Activated B cell treated with CpG ODN at 0.5 μM for 24 hours (primary cell): ENCODE measurements around the gene LGALS1. TPM values are rescaled to one million over a fixed set of nuclear protein-coding genes. Genes with fewer than 3 reads are reported as not detected.

Experiments
- ATAC-seq: fragments of 200-7000 bp; cut with Tn5 transposase; one replicate; pipeline ENCODE4 v1.10.0; 2021; ENCODE audit warnings: low read depth, mild to moderate bottlenecking, moderate library complexity
- CTCF ChIA-PET: fragments of 350-600 bp; sonication (Branson Sonifier 250); formaldehyde crosslinking; loops from one replicate; lab custom pipeline; 2021; ENCODE audit warnings: antibody characterized with exemption; lab: Charles Lee
- POLR2A ChIA-PET: fragments of 350-600 bp; sonication (Branson Sonifier 250); formaldehyde crosslinking; loops from one replicate; lab custom pipeline; 2021; ENCODE audit warnings: antibody characterized with exemption; lab: Charles Lee
- DNase-seq: peaks from one replicate; pipeline ENCODE4 v3.0.0; 2022
- H3K27ac Mint-ChIP-seq: one replicate; pipeline ENCODE4 v1.8.0; 2020; ENCODE audit warnings: mixed read lengths
- H3K27me3 Mint-ChIP-seq: one replicate; pipeline ENCODE4 v1.8.0; 2021; ENCODE audit warnings: mixed read lengths
- H3K36me3 Mint-ChIP-seq: one replicate; pipeline ENCODE4 v1.8.0; 2021; ENCODE audit warnings: low read depth, mixed read lengths
- H3K4me1 Mint-ChIP-seq: one replicate; pipeline ENCODE4 v1.8.0; 2021; ENCODE audit warnings: mixed read lengths
- H3K4me3 Mint-ChIP-seq: one replicate; pipeline ENCODE4 v1.8.0; 2020; ENCODE audit warnings: mild to moderate bottlenecking, mixed read lengths
- H3K9me3 Mint-ChIP-seq: one replicate; pipeline ENCODE4 v1.8.0; 2020; ENCODE audit warnings: mixed read lengths
- CTCF ChIP-seq: fragments of 200-600 bp; IDR thresholded peaks from one replicate; pipeline ENCODE4 v1.8.0; 2022; ENCODE audit warnings: antibody characterized with exemption, mild to moderate bottlenecking
- intact Hi-C: fragments of 100-400 bp; cut with micrococcal nuclease; formaldehyde crosslinking; loops from one replicate; pipeline ENCODE4 v1.15.1; 2024
- total RNA-seq: library from RNA; stranded (reverse); gene quantifications from 2 replicates; pipeline ENCODE4 v1.2.3, GENCODE V29; 2022

The LGALS1 gene
- 230 and 254 TPM in 2 replicates for total RNA-seq

GRCh38 chr22:37674951-37675929, at the start of gene LGALS1:
Gene LGALS1 (plus strand): TSS chr22:37675636. CDS start chr22:37675703, 67 bp downstream.
- Mint-ChIP-seq H3K4me1 (peaks cover 62% of the 10 kb centered on the region), H3K27ac (peak within 1 kb of the TSS; percentile 91), H3K27me3 (no peaks in the 10 kb centered on the region), H3K4me3 (peak within 1 kb of the TSS; percentile 84), H3K9me3 (no peaks in the 10 kb centered on the region), H3K36me3 (peaks cover 8% of the 10 kb centered on the region)
- intact Hi-C loops, result no loop called here
- DNase-seq (peak; percentile 60), ATAC-seq (peak; percentile 43)
- ChIA-PET CTCF (interaction anchor here (1.1 to 5.0 kb wide), 6 partner anchors 11 to 67 kb away, joined by 5 to 46 read pairs (median 9); partner anchors contain the start of genes GGA1, NOL12 and PDXP), POLR2A (interaction anchor here (0.6 to 9.7 kb wide), 13 partner anchors 8 to 1297 kb away, joined by 3 to 181 read pairs (median 8); partner anchors contain the start of genes GGA1, NOL12, PDXP and SH3BP1)
- TF ChIP-seq CTCF, result no peak

GRCh38 chr22:37625737-37626136, 49.7 kb upstream of the LGALS1 start:
- Mint-ChIP-seq H3K4me1 (peaks cover 64% of the 10 kb centered on the region), H3K9me3 (no peaks in the 10 kb centered on the region), H3K36me3 (peaks cover 44% of the 10 kb centered on the region), H3K27me3 (no peaks in the 10 kb centered on the region), H3K27ac (peak overlapping the region; percentile 86), H3K4me3 (peak overlapping the region; percentile 24)
- ChIA-PET POLR2A (interaction anchor here (0.6 to 7.5 kb wide), 11 partner anchors 8 to 257 kb away, joined by 3 to 78 read pairs (median 12); partner anchors contain the start of genes GGA1, LGALS1, NOL12 and PDXP), CTCF (interaction anchor here (0.7 to 6.9 kb wide), 11 partner anchors 8 to 238 kb away, joined by 3 to 90 read pairs (median 5); partner anchors contain the start of genes GGA1, PDXP and SH3BP1)
- intact Hi-C loops, result no loop called here
- ATAC-seq (no peak), DNase-seq (no peak)
- TF ChIP-seq CTCF, result no peak

GRCh38 chr22:37626144-37626543, 49.3 kb upstream of the LGALS1 start:
- Mint-ChIP-seq H3K36me3 (peaks cover 44% of the 10 kb centered on the region), H3K4me1 (peaks cover 65% of the 10 kb centered on the region), H3K27ac (peak overlapping the region; percentile 86), H3K27me3 (no peaks in the 10 kb centered on the region), H3K9me3 (no peaks in the 10 kb centered on the region), H3K4me3 (peak overlapping the region; percentile 24)
- POLR2A ChIA-PET, result interaction anchor here (0.6 to 7.5 kb wide), 11 partner anchors 8 to 257 kb away, joined by 3 to 78 read pairs (median 16); partner anchors contain the start of genes GGA1, LGALS1, NOL12 and PDXP
- TF ChIP-seq CTCF, result no peak
- CTCF ChIA-PET, result interaction anchor here (0.7 to 6.9 kb wide), 9 partner anchors 8 to 56 kb away, joined by 3 to 90 read pairs (median 6); partner anchors contain the start of genes GGA1, PDXP and SH3BP1
- DNase-seq (no peak), ATAC-seq (peak; percentile 43)
- intact Hi-C loops, result no loop called here

GRCh38 chr22:37626556-37627075, 48.8 kb upstream of the LGALS1 start:
- TF ChIP-seq CTCF, result no peak
- POLR2A ChIA-PET, result interaction anchor here (0.6 to 7.5 kb wide), 12 partner anchors 8 to 257 kb away, joined by 3 to 78 read pairs (median 12); partner anchors contain the start of genes GGA1, LGALS1, NOL12 and PDXP
- DNase-seq, result no peak
- peaks cover 62% of the 10 kb centered on the region for H3K4me1 Mint-ChIP-seq
- intact Hi-C loops, result loop anchor here (1.0 kb wide), 1 partner anchor 12 kb away; no protein-coding TSS in a partner anchor
- no peaks in the 10 kb centered on the region for H3K27me3 Mint-ChIP-seq
- H3K36me3 Mint-ChIP-seq, result peaks cover 44% of the 10 kb centered on the region
- ATAC-seq, result no peak
- H3K4me3 Mint-ChIP-seq, result peak overlapping the region; percentile 19
- no peaks in the 10 kb centered on the region for H3K9me3 Mint-ChIP-seq
- CTCF ChIA-PET, result interaction anchor here (0.7 to 6.9 kb wide), 9 partner anchors 7 to 65 kb away, joined by 3 to 90 read pairs (median 5); partner anchors contain the start of genes GGA1, PDXP and SH3BP1
- peak overlapping the region; percentile 86 for H3K27ac Mint-ChIP-seq
